ENCODE results near the gene IKBKG.
"Not testable (repeated sequence)": the region's sequence is repeated elsewhere in the genome, so short reads cannot be mapped to it uniquely, and the experiment has no call there.

The IKBKG gene

DNA sequence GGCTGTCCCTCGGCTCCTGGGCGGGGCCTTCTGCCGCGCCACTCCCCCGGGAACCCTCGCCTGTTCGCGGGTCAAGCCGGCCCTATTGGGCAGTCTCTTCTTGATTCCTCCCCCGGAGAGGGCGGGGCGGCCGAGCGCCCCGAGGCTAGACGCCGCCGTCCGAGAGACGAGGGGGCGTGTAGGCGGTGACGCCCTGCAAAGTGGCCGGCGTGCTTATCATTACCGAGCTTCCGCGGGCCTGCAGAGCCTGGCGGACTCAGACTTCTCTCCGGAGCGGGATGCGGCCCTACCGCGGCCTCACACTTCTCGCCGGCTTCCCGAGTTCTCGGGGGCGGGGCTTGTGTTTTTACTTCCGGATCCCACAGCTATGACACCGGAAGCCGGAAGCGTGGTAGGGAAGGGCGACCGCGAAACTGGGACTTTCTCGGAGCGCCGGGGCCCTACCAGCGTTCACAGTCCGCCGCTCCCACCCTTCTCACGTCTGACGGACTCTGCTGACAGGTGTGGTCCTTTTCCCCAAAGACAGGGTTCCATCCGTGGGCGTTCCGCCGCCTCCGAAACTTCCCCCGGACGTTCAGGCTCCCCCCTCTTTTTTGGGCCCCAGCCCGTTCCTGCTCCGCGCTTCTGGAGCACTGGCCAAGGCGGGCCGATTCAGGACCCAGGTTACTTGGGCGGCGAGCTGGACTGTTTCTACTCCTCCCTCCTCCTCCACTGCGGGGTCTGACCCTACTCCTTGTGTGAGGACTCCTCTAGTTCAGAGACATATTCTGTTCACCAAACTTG lies at the start of gene IKBKG:
IKBKG (plus strand) TSS at position 376 of the 783 bp plus-strand sequence. CDS start 4,383 bp downstream, outside the sequence.
- peak; percentile 94 for DNase-seq (ENCODE audit: low spot score)

DNA sequence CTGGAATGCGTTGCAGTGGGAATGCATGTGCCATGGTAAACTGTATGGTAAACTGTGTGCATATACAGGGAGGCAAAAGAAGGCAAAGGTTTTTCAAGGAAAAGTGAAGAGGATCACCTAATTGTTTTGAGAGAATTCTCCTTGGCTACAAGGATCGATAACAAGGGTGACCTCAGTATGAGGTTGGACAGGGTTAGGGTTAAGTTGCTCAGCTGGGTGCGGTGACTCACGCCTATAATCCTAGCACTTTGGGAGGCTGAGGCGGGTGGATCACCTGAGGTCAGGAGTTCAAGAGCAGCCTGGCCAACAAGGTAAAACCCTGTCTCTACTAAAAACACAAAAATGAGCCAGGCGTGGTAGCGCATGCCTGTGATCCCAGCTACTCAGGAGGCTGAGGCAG lies 46.0 kb upstream of the IKBKG start:
- DNase-seq (ENCODE audit: low spot score): not testable (repeated sequence)

DNA sequence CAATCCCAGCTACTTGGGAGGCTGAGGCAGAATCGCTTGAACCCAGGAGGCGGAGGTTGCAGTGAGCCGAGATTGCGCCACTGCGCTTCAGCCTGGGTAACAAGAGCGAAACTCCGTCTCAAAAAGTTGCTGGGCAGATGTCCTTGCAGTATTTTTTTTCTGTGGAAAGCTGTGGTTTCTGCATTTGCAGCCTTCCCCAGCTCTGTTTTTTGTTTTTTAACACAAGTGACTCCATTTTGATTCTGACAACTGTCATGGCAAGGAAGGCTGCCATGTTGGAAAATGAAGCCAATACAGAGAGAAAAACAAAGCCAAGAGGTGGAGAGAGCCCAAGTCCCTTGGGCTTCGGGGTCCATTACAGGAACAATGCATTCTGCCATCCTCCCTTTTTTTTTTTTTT lies 45.3 kb upstream of the IKBKG start:
- DNase-seq (ENCODE audit: low spot score): no peak

DNA sequence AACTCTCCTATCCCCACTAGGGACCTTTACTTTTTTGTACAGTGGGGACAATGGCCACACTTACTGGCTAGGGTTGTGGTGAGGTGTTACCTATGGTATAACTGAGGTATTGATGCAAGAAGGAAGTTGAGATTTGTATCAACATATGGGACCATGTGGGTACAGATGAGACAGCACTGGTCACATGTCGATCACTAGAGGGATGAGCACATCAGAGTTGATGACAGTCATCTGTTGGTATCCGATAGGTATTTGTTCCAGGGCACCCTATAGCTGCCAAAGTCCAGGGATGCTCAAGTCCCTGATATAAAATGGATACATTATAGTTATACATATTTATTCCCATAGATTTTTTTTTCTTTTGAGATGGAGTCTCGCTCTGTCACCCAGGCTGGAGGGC lies 44.4 kb upstream of the IKBKG start:
- DNase-seq (ENCODE audit: low spot score): no peak

DNA sequence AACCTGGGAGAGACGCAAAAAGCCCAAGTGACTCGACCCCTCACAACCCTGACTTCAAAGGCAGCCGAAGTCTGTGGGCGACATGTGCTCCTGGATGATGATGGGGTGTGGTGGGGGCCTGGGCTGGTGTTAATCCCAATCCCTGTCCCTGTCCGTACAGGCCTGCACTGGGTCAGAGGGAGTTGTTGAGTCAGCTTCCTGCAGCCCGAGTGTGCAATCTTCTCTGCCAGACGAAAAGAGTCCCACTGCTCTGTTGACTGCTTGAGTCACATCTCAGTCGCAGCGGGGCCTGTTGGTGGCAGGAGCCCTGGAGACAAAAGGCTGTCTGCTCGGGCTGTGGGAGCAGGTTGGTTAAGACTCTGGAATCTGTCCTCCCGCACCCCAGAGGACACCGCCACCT lies 41.7 kb upstream of the IKBKG start:
- peak; percentile 28 for DNase-seq (ENCODE audit: low spot score)

- DNase-seq (ENCODE audit: low spot score): no peak
These were observed 40.7 kb upstream of the IKBKG start for GRCh38 chrX:154506483-154507332.

GRCh38 chrX:154507673-154508383 lies 39.6 kb upstream of the IKBKG start:
- no peak for DNase-seq (ENCODE audit: low spot score)

- no peak for DNase-seq (ENCODE audit: low spot score)
These were observed 39.1 kb upstream of the IKBKG start for GRCh38 chrX:154508384-154508745.

- DNase-seq (ENCODE audit: low spot score): no peak
These were observed 38.0 kb upstream of the IKBKG start for GRCh38 chrX:154509455-154509854.

DNA sequence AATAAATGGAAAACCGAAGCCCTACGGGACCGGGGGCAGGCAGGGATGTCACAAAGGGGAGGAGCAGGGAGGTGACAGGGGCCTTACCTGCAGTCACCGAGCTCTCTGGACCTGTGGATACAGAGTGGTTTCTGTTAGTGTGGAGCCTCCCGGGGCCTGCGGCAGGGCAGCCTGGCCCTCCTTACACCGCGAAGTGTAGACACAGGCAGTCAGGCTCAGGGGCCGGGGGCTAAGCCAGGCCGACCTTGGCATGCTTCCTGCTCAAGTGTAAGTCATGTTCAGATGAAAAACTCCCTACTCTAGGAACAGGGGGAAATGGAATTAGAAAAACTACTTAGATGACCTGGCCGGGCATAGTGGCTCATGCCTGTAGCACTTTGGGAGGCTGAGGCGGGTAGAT lies 35.7 kb upstream of the IKBKG start:
- no peak for DNase-seq (ENCODE audit: low spot score)

GRCh38 chrX:154512879-154513553 lies 34.4 kb upstream of the IKBKG start:
- DNase-seq (ENCODE audit: low spot score): no peak

DNA sequence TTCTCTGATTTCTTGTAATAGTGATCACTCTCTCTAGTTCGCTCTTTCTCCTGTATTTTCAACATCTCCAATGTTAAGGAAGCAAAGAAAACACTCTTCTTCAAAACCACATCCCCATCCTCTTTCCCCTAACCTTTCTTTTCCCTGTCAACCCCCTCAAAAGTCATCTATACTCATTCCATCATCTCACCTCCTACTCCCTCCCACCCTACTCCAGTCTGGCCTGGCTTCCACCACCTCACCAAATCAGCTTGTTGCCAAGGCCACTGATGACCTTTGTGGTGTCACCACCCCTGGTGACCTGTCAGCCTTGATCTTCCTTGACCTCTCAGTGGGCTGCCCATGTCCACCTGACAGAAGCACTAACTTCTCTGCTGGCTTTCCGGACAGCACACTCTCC lies 33.7 kb upstream of the IKBKG start:
- no peak for DNase-seq (ENCODE audit: low spot score)

DNA sequence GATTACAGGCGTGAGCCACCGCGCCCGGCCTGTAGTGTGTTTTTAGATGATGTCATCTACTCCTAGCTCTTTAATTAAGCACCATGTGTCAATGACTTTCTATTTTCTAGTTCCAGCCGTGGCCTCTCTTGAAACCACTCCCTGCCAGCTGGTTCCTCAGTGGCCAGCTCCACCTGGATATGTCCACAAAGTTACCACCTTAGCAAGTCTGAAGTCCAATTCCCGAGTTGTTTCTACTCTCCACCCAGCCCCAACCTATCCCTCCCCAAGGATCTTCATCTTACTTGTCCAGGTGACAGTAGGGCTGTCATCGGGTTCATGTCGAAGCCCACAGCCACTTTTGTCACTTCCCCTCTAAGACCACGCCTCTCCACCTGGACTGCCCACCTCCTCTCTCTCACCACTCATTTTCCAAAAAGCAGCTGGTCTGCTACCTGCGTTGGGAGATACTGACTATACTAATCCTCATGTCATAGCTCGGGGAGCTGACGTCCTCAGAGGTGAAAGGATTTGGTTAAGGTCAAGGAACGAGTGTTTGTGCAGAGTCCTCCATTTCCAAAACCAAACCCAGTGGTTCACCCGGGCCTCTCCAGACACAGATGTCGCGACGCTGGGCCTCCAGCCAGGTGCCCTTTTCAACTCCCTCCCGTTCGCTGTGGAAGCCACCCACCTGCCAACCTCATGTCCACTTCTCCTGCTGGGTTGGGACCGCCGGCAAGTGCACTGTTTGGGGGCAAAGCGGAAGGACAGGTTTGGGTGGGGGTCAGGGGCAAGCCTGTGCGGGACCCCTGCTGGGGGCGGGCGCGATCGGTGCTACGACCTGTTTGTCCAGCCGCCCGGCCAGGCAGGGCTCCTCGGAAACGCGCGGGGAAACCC lies 32.1 kb upstream of the IKBKG start:
- DNase-seq (ENCODE audit: low spot score): no peak

DNA sequence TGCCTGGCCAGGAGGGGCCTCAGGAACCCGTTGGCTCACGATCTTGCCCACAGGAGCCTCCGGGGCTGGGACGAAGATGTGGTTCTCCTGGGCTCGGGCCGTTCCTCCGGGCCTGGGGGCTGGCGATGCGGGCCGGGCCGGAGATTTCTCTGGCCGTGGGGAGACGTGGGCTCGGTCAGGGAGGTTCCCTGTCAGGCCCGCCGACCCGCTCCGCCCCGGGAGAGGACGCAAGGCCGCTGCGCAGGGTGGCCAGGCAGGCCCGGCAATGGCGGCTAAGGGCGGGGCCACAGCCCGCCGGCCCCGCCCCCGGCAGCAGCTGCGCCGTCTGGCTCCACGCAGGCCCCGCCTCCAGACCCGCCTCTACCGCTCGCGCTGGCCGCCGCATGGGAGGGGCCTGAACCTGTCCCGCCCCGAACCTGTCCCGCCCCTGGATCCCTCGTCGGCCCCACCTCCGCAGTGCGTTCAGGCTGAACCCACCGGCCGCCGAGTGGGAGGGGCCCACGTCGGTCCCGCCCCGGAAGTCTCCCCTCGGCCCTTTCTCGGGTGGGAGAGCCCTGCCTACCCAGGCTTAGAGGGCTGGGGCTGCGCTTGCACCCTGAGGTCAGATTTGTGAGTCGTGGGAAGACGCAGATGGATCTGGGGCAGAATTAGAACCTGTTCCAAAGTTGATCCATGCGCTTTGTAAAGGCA lies 31.3 kb upstream of the IKBKG start, which contains the start of gene FAM3A:
FAM3A (minus strand) TSS at position 267 of the 690 bp plus-strand sequence. CDS start 460 bp downstream, outside the sequence.
- DNase-seq (ENCODE audit: low spot score): peak; percentile 93

DNA sequence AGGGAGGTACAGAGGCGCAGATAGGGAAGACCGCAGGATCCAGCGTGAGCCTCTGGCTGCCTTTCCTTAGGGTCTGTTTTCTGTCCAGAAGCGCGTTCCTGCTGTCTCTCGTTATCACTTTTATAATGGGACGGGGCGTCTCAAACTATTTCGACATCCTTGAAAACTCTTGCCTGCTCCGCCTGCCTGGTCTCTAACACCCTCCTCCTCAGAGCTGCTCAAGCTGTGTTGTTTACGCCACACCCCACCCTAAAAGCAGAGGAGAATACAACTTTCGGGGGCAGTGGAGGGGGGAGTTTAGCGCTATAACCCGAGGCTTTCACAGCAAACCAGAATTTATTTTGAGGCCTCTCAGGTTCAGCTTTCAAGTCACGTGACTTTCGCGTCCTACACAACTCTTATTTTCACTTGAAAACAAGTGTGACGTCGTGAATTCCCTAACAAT lies 30.7 kb upstream of the IKBKG start:
- peak; percentile 18 for DNase-seq (ENCODE audit: low spot score)

- no peak for DNase-seq (ENCODE audit: low spot score)
These were observed 30.2 kb upstream of the IKBKG start for GRCh38 chrX:154517101-154517781.

DNA sequence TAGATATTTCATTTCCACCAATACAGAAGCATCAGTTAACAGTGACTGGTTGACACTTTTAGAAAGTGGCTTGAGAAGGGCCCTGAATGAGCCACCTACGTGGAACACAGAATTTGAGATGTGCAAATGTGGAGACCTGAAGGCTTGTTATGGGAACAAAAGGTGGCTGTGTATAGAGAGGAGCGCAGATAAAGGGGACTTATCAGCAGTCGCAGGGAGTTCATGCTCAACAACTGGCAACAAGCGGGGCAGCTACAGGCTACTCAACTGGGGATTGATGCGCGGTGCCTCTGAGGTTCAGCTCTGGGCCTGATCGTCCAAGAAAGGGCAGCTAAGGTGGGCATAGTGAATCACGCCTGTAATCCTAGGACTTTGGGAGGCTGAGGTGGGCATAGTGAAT lies 28.0 kb upstream of the IKBKG start:
- no peak for DNase-seq (ENCODE audit: low spot score)

DNA sequence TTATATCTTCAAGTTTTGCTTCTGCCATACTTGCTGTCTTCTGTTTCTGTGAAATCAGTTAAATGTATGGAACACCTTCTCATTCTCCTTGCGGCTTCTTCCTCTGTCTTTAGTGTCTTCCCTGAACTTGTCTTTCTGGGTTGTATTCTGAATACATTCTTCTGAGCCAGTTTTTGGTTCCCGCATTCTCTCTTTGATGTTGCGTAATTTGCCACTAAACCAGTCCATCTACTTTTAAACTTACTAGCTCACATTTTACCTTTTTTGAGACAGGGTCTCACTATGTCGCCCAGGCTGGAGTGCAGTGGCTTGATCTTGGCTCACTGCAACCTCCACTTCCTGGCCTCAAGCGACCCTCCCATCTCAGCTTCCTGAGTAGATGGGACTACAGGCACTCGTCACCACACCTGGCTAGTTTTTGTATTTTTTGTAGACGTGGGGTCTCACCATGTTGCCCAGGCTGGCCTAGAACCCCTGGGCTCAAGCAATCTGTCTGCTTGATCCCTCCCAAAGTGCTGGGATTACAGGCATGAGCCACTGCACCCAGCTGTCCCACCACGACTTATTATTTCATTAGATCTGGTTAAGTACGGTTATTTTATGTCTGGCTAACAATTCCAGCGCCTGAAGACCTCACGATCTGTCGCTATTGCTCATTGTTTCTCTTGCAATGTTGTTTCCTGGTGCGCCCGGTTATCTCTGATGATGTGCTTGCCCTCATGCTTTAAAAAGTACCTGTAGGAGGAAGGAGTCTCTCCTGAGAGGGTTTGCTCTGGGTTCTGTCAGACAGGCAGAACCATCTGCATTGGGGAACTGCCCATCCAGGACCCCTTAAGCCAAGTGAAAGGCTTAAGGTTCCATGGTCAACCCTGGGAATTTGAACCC lies 21.6 kb upstream of the IKBKG start:
- DNase-seq (ENCODE audit: low spot score): no peak
